ENCODE measurements around the gene STRBP.
"Not testable (repeated sequence)": the region's sequence is repeated elsewhere in the genome, so short reads cannot be mapped to it uniquely, and the experiment has no call there.

STRBP gene

GRCh38 chr9:123191680-123192079 is 76.7 kb downstream of the STRBP start:
- no peak for DNase-seq (ENCODE audit: low spot score)

DNA sequence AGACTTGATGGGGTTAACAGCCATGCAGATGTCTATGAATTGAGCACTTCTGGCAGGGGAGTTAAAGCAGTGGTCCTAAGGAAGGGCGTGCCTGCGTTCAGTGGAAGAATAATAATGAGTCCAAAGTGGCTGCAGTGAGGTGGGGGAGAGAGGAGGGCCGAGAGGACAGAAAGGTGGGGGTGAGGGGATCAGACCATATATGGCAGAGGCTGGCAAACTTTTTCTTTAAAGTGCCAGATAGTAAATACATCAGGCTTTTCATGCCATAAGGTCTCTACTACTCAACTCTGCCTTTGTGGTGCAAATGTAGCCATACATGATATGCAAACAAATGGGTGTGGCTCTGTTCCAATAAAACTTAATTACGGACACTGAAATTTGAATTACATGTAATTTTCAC is 77.1 kb downstream of the STRBP start:
- no peak for DNase-seq (ENCODE audit: low spot score)

- no peak for DNase-seq (ENCODE audit: low spot score)
Observed at GRCh38 chr9:123187131-123187530, 81.3 kb downstream of the STRBP start.

GRCh38 chr9:123186029-123186428 is 82.4 kb downstream of the STRBP start:
- DNase-seq (ENCODE audit: low spot score), result not testable (repeated sequence)

GRCh38 chr9:123176949-123177348 is 91.4 kb downstream of the STRBP start:
- DNase-seq (ENCODE audit: low spot score), result no peak

- DNase-seq (ENCODE audit: low spot score), result no peak
Observed at GRCh38 chr9:123175854-123176629, 92.3 kb downstream of the STRBP start.

DNA sequence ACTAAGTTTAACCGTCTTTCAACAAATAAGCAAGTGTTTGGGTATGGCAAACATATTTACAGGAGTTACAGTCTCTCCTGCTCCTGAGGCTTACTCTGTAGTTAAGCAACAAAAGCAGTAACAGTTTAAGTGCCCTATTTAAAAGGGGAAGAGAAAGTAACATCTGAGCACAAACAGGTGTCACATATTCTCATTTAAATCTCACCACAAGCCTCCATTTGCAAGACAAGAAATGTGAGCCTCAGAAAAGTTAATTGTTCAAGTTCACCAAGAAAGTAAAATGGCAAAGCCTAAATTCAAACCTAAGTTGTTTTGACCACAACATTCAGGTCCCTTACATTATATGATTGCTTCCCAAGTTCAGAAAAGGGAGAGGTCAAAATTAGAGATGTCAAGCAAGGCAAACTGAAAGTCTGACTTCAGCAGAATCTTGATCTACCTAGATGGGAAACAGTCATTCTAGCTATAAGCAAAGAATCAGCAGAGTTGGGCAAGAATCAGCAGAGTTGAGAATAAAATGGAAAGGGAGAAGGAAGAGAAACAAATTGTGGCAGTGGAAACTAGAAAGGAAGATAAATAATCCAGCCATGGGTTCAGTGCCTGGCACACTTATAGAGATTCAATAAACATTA is 93.4 kb downstream of the STRBP start:
- no peak for DNase-seq (ENCODE audit: low spot score)

DNA sequence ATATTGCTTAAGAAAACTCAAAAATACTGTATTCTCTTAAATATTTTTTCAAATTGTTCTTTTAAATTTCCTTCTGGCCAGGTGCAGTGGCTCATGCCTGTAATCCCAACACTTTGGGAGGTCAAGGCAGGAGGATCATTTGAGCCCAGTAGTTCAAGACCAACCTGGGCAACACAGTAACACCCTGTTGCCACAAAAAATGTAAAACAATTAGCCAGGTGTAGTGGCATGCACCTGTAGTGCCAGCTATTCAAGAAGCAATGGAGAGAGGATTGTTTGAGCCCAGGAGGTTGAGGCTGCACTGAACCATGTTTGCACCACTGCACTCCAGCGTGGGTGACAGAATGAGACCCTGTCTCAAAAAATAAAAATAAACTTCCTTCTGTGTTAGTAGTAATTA is 94.3 kb downstream of the STRBP start:
- DNase-seq (ENCODE audit: low spot score), result no peak

- DNase-seq (ENCODE audit: low spot score), result no peak
Observed at GRCh38 chr9:123169926-123170325, 98.5 kb downstream of the STRBP start.

DNA sequence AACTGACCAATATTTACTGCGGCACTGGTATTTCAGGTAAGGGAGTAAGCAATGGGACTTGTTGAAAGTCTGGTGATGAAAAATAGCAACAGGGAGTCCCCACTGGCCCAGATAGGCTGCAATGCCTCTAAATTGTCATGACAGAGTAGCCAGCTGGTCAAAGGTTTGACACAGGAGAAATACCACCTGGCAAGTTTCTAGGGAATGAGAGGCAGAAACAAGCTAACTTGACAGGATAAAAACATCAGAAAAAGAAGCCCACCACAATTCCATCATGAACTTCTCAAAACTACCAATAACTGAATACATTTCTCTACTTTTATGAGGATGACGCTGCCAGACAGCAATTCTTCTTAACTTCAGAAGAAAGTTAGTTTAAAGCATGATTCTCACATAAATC is 99.8 kb downstream of the STRBP start:
- DNase-seq (ENCODE audit: low spot score), result no peak

- no peak for DNase-seq (ENCODE audit: low spot score)
Observed at GRCh38 chr9:123167474-123167873, 100.9 kb downstream of the STRBP start.

GRCh38 chr9:123165813-123166212 is 102.6 kb downstream of the STRBP start:
- DNase-seq (ENCODE audit: low spot score), result no peak

DNA sequence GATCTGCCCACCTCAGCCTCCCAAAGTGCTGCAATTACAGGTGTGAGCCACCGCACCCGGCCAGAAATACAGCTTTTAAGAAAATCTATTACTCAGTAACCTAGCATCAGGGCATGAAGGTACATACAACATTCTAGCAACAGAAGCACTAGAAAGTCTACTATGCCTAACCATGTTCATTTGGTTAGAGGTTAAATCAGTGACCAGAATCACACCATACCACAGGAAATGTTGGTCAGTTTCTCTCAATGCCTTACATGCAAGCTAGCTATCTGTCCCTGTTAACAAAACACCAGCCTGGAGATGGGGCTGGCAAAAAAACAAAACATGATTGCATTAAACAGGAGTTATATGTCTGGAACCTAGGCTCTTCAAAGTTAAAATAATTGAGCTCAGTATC is 104.1 kb downstream of the STRBP start:
- no peak for DNase-seq (ENCODE audit: low spot score)

- no peak for DNase-seq (ENCODE audit: low spot score)
Observed at GRCh38 chr9:123162791-123163345, 105.5 kb downstream of the STRBP start.

- no peak for DNase-seq (ENCODE audit: low spot score)
Observed at GRCh38 chr9:123162360-123162759, 106.0 kb downstream of the STRBP start.

- no peak for DNase-seq (ENCODE audit: low spot score)
Observed at GRCh38 chr9:123157221-123157620, 111.2 kb downstream of the STRBP start.

DNA sequence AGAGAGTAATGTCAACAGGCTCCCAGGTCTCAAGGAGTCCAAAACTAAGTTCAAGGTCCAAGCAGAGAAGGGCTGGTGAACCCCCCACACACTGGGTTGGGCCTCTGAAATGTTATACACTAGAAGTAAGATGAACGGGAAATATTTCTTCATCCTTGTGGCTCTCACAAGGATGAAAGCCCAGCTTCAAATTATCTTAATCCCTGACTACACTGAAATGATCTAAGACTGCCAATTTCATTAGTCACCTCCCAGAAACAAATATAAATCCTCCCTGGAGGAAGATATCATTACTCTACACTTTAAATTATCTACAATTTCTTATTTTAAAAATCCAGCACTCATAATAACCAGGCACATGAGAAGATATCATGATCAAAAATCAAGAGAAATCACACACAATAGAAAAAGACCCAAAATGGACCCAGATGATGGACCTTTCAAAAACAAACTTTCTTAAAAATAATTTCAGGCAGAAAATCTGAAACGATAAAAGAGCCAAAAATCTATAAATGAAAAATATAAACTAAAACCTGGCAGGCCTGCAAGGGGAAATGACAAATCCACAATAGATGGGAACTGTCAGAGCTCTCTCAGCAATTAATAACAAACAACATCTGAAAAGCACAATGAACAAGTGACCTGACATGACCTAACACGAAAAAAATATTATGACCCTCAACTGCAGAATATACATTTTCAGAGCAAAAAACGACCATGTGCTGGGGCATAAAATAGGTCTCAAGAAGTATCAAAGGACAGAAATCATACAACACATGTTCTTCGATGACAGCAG is 117.5 kb downstream of the STRBP start:
- DNase-seq (ENCODE audit: low spot score), result no peak

GRCh38 chr9:123149067-123149466 is 119.3 kb downstream of the STRBP start:
- DNase-seq (ENCODE audit: low spot score), result no peak

- DNase-seq (ENCODE audit: low spot score), result no peak
Observed at GRCh38 chr9:123138163-123138562, 130.2 kb downstream of the STRBP start.

DNA sequence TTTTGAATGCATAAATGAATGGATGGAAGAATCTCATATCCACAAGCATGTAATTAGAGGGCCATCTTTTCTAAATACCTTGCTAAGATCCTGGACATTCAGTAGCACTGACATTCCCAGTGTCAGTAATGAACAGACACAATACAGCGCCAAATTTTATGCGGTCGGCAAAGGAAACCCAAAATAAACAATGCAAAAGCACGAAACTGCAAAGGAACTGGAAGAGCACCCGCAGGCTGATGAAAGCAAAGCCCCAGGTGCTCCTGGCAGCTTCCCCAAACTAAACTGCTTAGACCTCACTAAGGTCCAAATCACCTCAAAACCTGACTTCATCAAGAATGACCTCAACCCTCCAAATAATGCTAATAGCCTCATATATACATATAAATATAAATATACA is 133.0 kb downstream of the STRBP start:
- DNase-seq (ENCODE audit: low spot score), result no peak

DNA sequence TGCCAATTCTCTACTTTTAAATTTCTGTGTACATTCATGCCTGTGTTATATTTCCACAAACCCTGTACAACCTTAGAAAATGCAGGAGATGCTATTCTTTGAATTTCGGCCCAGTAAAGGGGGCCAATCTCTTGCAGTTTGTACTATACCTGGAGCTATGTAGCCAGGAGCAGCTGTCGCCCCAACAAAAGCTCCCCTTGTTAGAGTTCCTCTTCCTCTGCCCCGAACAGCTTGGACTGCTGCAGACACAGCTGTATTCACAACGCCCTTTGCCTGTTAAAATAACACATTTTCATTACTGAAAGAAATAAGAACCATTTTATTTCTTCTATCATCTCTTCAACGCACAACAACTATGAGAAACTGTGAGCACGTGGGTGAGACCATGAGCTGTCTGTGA is 135.7 kb downstream of the STRBP start:
- DNase-seq (ENCODE audit: low spot score), result no peak

DNA sequence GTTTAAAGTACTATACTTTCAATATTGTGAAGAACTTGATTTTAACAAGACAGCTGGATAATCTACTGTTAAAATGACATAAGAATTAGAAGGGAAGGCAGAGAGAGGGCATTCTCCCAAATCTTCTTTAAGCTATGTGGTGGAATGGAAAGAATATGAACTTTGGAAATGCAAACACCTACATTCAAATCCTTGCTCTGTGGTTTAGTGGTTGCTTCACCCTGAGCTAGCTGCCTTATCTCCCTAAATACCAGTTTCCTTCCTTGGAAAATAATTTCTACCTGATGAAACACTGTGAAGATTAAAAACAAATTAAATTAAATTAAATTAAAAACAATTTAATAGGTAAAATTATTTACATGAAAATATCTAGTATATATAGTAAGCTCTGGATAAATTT is 136.4 kb downstream of the STRBP start:
- no peak for DNase-seq (ENCODE audit: low spot score)

DNA sequence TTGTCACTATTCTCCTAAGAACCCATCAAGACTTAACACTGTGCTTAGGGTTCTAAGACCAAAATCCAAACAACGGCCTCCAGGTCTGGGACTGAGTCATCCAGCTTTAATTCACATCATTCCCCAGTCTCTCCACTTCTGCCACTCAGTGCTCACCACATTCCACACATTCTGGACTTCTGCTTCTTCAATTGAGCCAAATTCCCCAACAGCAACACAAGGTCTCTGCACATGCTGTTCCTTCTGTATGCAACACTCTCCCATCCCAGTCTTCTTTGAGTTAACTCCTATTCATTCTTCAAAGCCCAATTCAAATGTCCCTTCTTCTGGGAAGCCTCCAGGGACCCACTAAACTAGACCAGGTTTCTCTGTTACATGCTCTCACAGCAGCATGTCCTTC is 137.1 kb downstream of the STRBP start:
- no peak for DNase-seq (ENCODE audit: low spot score)
